SW480 (cell line): ENCODE data around the gene HBE1.
"Not testable (repeated sequence)": the region's sequence is repeated elsewhere in the genome, so short reads cannot be mapped to it uniquely, and the experiment has no call there.

Experiments used
- DNase-seq: peaks from one replicate; pipeline ENCODE4 v3.0.0-alpha.2; 2016; ENCODE audit warnings: low spot score

HBE1 gene

DNA sequence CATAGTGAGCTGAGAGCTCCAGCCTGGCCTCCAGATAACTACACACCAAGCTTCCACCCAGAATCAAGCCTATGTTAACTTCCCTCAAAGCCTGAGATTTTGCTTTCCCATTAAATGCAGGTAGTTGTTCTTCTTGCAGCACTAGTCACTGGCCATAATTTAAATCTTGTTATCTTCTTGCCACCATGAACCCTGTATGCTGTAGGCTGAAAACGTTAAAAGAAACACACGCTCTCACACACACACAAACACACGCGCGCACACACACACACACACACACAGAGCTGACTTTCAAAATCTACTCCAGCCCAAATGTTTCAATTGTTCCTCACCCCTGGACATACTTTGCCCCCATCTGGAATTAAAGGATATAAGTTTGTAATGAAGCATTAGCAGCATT is 16.3 kb downstream of the HBE1 start:
- not testable (repeated sequence) for DNase-seq

GRCh38 chr11:5252919-5253265 is 16.9 kb downstream of the HBE1 start:
- no peak for DNase-seq

DNA sequence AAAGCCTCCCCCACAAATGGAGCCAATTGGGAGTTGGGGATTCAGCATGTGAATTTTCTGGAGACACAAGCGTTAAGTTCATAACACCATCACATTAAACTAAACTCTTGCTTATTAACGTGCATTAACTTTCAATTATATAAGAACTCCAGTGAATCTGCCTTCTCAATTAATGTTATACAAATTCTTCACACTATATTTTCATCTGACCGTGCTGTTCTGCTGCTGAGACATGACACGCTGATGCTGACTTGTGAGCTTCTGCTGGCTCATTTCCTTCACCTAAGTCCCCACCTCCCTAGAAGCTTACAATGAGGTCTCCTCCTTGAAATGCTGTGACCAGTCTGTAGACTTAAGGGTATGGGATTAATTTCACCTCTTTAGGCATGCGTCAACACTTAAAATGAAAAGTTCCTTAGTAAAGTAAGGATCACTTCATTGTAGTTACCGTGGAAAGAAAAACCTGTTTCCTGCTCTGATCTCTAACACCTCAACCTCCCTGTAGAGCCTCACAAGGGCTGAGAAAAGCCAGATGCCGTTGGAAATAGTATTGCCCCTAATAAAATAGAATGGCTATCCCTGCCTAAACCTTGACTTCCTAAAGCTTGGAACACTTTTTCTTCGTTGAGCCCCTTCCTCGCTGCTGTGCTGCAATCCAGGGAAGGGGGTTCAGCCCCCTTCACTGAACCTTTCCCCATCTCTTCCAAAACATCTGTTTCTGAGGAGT is 17.4 kb downstream of the HBE1 start:
- DNase-seq: no peak

DNA sequence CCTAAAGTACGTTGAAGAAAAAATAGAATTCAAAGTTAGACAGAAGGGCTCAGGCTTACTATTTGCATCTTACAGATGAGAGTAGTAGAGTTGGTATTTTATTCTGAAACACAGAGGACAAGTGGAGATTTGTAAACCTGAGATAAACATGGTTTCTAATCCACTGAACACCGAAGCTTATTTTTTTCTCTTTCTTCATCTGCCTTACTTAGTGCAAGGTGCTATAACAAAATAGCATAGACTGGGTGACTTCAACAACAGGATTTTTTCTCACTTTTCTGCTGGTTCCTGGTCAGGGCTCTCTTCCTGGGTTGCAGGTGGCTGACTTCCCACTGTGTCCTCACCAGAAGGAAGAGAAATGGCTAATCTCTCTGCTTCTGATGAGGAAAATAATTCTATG is 18.0 kb downstream of the HBE1 start:
- no peak for DNase-seq

- no peak for DNase-seq
Measured at GRCh38 chr11:5250543-5251204, 19.1 kb downstream of the HBE1 start.

DNA sequence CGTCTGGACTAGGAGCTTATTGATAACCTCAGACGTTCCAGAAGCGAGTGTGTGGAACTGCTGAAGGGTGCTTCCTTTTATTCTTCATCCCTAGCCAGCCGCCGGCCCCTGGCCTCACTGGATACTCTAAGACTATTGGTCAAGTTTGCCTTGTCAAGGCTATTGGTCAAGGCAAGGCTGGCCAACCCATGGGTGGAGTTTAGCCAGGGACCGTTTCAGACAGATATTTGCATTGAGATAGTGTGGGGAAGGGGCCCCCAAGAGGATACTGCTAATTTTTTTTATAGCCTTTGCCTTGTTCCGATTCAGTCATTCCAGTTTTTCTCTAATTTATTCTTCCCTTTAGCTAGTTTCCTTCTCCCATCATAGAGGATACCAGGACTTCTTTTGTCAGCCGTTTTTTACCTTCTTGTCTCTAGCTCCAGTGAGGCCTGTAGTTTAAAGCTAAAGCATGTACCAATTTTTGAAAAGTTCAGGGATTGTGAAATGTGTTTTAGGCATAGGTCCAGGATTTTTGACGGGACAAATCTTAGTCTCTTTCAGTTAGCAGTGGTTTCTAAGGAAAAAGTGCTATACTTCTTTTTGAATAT is 19.8 kb downstream of the HBE1 start, which contains the start of gene HBG1:
Gene HBG1, minus strand, starts transcription at position 51 of the 590 bp plus-strand sequence. CDS start 53 bp downstream, outside the sequence.
- not testable (repeated sequence) for DNase-seq

- not testable (repeated sequence) for DNase-seq
Measured at GRCh38 chr11:5248498-5248897, 21.2 kb downstream of the HBE1 start.

- DNase-seq: no peak
Measured at GRCh38 chr11:5247472-5248192, 22.1 kb downstream of the HBE1 start.

DNA sequence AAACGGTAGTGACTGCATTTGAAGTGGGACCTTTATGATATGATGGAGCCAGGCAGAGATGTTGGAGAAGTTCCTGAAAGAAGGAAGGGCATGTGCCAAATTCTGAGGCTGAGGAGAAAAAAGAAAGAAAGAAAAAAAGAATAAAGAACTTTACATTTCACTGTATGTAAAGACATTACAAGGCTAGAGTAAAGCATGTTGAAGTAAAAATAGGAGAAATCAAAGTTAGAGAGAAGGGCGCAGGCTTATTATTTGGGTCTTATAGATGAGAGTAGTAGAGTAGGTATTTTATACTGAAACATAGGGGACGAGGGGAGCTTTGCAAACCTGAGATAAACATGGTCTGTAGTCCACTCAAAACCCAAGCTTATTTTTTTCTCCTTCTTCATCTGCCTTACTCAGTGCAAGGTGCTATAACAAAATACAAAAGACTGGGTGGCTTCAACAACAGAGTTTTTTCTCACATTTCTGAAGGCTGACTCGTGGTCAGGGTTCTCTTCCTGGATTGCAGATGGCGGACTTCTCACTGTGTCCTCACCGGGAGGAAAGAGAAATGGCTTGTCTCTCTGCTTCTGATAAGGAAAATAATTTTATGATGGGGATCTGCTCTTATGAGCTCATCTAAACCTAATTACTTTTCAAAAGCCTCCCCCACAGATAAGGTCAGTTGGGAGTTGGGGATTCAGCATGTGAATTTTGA is 22.8 kb downstream of the HBE1 start:
- DNase-seq: no peak

DNA sequence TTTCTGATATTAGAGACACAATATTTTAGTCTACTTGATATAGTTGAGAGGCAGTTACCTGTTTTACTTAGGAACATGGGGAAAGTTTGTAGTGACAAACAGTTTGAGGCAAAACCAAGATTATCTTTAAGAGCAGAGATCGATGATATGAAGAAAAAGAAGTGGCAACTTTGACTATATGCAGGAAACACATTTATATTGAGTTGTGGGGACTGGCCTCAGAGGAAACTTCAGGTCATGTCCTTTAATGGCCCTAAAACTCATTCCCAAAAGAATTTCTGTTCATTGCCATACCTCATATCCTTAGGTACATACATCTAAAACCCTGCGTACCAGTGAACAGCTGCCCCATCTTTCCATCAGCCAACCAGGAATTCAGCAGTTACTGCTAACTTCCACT is 24.6 kb downstream of the HBE1 start:
- DNase-seq: no peak

DNA sequence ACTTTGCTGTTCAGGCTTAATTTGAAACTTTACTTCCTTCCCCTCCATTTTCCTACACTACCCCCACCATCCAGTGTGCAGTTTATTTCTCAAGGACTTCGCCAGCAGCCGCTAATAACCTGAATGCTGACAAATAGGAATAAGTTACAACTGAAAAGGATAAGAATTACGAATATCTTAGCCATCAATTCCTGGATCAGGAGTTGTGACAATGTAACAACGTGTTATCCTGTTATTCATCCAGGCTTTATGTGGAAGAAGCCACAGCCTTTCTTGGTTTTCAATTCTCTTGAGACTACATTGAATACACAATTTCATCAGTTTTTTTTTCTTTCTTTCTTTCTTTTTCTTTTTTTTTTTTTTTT is 25.9 kb downstream of the HBE1 start:
- DNase-seq: no peak

DNA sequence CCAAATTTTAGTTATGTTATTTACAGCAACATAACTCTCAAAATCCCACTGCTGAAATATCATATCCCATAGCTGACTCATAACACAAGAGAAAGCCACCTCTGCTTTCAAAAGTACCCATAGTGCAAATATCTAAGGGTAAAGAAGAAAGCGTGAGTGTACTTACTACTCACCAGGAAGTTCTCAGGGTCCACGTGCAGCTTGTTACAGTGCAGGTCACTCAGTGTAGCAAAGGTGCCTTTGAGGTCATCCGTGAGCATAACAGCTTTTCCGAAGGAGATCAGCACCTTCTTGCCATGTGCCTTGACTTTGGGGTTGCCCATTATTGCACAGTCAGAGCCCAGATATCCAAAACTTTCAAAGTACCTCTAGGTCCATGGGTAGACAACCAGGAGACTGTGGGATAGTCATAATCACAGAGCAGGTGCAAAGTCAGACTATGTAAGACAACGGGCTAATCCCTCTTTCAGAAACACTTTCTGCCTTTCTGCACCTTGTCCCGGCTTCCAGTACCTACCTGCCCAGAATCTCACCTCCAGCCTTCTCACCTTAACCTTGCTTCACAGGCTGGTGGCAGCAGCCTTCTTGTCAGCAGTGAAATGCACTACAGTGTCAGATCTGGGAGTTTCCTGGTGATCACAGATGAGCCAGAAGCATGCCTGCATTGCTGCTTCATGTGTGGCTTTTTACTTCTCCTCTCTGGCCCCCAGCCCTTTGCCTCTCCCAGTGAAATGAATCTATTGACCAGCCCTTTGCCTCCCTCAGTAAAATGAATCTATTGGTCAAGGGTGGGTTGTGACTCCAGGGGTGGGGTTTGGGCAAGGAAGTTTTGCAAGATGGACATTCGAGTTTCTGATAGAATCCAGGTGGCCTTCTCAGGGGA is 26.6 kb downstream of the HBE1 start:
- DNase-seq: no peak

DNA sequence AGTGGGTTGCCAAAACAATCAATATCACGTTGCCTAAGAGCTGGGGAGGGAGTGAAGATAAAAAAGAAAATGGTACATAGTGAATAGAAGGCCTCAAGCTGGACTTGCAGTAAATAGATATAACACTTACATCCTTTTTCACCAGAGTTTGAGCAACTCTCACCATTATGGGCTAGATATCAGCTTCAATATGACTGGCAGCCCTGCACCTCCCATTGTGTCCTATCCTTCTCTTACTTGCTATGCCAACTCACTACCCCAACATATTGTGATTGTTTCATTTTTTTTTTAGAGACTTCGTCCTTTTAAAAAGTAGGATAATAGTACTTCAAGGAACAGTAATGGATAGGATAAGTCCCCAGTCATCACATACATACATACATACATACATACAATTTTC is 27.5 kb downstream of the HBE1 start:
- no peak for DNase-seq

DNA sequence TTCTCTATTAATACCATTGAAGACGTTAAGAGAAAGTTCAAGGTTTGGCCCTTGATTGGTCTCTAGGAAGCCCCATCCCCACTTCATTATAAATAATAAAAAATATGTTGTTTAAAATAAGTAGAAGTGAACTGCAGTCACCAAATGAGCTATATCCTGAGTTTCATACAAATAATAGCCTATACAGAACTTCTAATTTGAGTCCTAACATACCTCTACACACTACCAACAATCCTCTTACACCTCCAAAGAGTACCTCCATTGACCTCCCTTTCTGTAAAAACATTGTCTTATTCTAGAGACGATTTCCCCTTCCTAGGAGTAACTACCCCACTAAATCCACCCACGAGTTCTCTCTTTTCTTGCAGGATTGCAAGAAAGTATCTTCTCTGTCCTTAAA is 28.3 kb downstream of the HBE1 start:
- DNase-seq: no peak

DNA sequence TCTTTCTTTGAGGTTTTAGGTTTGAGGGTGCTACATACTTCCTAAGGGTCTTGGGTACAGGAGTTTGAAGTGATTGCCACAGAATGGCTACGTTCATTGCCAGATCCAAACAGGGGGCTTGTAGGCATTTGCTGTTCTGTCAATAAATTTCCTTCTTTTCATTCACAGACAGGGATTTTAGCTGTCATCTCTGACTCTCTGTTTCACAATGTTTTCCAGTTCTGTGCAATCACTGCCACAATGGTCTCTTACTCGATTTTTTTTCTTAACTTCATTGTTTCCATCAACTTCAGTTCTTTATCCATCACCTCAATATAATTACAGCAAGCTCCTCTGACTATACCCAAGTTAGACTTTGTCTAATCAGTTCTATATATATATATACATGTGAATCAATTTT is 29.3 kb downstream of the HBE1 start:
- no peak for DNase-seq

DNA sequence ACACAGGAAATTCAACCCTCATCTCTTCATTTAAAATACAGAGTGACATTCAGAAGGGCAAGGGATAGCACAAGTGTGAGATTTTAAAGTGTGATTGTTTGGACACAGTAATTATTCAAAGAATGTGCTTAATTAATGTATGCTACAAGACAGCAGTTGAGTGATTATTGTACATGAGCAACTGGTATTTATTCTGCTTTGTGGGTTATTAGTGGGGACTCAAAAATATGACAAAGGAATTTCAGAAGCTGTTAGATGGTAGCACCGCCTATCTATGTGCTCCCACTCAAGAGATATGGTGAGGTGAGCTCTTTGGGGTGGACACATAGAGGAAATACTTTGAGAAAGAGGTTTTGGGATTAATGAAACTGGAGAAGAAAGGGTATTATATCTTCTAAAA is 29.7 kb downstream of the HBE1 start:
- DNase-seq: no peak

DNA sequence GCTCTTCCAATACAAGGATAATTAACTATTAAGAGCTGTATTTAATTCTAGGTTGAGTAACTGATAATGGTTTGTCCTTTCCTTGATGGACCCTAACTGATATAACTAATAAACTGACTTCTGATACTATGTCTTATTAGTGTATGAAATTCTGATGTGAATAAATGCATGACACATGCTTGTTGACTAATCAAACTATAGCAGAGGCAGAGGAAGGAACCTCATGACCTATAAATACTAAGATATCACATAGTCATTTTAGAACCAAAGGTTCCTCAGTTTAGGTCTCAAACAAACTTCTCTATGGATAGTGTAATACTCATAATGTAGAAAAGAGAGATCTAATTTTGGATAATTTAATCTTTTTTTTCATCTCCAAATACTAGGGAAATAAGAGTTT is 30.7 kb downstream of the HBE1 start:
- no peak for DNase-seq

DNA sequence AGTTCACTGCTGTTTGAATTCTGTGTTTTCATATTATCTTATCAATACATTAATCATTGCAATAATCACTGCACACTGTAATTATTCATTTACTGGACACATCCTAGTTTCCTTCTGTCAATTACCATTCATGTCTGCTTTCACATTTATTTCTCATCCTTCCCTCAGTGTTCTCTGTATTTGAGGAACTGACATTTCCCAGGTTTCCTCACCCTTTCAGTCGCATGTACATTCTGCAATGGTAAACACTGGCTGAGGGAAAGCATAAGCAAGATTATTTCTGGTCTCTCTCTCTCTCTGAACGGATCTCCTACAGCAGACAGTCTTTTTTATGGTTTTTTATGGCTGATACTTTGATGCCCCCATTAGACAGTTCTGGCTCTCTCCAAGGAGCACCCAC is 31.3 kb downstream of the HBE1 start:
- DNase-seq: no peak

GRCh38 chr11:5237420-5237819 is 32.3 kb downstream of the HBE1 start:
- DNase-seq: no peak

- no peak for DNase-seq
Measured at GRCh38 chr11:5235364-5236095, 34.2 kb downstream of the HBE1 start.
